ELF-1 (cell line): ENCODE measurements around the gene PNMT.
"Not testable (repeated sequence)": the region's sequence is repeated elsewhere in the genome, so short reads cannot be mapped to it uniquely, and the experiment has no call there.

Experiments
- DNase-seq: peaks from one replicate; pipeline ENCODE4 v3.0.0-alpha.2; 2016; ENCODE audit warnings: low read depth, low spot score

Gene PNMT

DNA sequence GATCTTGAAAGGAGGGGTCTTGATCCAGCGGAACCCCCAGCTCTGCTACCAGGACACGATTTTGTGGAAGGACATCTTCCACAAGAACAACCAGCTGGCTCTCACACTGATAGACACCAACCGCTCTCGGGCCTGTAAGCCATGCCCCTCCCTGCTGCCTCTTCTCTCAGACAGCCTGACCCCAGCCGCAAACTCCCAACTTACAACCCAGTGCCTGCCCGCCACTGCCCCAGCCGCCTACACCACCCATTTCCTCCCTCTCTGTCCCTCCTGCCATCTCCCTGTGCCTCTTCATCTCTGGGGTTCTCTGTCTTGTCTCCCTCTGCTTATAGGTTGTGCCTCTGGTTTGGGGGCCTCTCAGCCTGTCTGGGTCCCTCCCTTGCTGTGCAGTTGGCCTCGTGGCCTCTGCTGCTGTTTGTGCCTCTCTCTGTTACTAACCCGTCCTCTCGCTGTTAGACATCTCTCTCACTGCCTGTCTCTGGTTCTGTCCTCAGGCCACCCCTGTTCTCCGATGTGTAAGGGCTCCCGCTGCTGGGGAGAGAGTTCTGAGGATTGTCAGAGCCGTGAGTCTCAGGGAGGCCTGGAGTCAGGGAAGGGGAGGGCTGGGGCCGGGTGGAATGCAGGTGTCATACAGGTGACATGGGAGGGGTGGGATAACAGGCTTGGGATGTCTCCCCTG is 41.2 kb downstream of the PNMT start:
- DNase-seq = no peak

DNA sequence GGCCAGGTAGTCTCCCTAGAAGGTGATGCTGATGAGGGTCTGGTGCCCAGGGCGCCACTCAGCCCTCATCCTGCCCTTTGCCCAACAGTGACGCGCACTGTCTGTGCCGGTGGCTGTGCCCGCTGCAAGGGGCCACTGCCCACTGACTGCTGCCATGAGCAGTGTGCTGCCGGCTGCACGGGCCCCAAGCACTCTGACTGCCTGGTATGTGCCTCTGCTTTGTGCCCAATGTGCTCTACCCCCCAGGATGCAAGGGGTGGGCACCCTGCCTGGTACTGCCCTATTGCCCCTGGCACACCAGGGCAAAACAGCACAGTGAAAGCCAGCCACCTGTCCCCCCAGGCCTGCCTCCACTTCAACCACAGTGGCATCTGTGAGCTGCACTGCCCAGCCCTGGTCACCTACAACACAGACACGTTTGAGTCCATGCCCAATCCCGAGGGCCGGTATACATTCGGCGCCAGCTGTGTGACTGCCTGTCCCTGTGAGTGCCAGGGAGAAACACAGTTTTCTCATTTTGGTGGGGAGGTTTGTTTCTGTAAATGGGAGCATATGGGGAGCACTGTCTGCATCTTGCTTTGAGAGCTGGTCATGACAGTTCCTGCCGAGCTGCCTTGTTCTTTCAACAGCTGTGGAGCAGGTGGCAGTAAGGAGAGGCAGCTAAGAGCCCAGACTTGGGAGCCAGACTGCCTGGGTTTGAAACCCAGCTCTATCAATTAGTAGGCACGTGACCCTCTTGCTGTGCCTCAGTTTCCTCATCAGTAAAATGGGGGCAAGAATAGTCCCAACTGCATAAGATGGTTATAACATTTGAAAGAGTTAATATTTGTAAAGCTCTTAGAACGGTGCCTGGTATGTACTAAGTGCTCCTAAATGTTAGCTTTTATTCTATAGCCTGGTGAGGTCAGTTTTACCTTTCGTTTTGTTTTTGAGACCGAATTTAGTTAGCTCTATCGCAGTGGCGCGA is 42.0 kb downstream of the PNMT start:
- DNase-seq = no peak

DNA sequence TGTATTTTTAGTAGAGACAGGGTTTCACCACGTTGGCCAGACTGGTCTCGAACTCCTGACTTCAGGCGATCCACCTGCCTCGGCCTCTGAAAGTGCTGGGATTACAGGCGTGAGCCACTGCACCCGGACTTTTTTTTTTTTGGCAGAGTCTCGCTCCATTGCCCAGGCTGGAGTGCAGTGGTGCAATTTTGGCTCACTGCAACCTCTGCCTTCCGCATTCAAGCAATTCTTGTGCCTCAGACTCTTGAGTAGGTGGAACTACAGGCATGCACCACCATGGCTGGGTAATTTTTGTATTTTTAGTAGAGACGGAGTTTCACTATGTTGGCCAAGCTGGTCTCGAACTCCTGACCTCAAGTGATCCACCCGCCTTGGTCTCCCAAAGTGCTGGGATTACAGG is 42.8 kb downstream of the PNMT start:
- not testable (repeated sequence) for DNase-seq

DNA sequence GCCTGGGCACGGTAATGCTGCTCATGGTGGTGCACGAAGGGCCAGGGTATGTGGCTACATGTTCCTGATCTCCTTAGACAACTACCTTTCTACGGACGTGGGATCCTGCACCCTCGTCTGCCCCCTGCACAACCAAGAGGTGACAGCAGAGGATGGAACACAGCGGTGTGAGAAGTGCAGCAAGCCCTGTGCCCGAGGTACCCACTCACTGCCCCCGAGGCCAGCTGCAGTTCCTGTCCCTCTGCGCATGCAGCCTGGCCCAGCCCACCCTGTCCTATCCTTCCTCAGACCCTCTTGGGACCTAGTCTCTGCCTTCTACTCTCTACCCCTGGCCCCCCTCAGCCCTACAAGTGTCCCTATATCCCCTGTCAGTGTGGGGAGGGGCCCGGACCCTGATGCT is 43.6 kb downstream of the PNMT start:
- DNase-seq = no peak

DNA sequence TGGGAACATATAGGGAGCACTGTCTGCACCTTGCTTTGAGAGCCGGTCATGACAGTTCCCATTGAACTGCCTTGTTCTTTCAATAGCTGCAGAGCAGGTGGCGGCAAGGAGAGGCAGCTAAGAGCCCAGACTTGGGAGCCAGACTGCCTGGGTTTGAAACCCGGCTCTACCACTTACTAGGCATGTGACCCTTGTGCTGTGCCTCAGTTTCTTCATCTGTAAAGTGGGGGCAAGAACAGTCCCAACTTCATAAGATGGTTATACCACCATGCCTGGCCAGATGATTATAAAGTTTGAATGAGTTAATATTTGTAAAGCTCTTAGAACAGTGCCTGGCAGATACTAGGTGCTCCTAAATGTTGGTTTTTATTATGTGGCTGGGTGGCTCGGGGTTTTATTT is 46.0 kb downstream of the PNMT start:
- DNase-seq = no peak

DNA sequence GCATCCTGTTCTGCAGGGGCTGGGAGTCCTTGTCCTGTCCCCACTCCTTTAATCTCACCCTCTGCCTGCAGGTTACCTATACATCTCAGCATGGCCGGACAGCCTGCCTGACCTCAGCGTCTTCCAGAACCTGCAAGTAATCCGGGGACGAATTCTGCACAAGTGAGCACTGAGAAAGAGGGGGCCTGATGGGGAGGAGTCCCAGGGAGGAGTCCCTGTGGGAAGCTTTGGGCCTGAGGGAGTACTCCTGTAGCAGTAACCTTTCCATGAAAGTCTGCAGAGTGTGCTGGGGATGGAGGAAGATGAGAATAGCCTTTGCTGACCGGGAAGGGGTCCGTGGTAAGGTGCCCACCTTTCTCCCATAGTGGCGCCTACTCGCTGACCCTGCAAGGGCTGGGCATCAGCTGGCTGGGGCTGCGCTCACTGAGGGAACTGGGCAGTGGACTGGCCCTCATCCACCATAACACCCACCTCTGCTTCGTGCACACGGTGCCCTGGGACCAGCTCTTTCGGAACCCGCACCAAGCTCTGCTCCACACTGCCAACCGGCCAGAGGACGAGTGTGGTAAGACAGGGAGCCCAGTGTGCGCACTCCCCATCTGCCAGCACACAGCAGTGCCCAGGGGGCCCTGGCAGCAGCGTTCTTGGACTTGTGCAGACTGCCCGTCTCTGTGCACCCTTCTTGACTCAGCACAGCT is 47.3 kb downstream of the PNMT start:
- no peak for DNase-seq

DNA sequence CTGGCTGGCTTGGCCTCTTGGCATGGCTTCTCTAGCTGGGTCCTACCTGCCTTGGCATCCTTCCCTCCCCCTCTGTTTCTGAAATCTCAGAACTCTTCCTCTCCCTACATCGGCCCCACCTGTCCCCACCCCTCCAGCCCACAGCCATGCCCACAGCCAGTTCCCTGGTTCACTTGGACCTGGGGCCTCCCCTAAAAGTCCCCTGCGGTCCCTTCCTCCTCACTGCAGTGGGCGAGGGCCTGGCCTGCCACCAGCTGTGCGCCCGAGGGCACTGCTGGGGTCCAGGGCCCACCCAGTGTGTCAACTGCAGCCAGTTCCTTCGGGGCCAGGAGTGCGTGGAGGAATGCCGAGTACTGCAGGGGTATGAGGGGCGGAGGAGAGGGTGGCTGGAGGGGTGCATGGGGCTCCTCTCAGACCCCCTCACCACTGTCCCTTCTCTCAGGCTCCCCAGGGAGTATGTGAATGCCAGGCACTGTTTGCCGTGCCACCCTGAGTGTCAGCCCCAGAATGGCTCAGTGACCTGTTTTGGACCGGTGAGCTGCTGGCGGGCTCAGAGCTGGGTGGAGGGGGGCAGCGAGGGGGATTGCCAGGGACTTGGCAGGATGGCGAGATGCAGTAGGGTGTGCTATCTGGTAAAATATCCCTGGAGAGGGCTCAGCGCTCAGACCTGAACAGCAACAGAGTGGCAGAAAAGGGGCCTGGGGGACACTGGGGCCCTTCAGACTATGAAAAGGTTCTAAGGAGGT is 48.0 kb downstream of the PNMT start:
- no peak for DNase-seq

DNA sequence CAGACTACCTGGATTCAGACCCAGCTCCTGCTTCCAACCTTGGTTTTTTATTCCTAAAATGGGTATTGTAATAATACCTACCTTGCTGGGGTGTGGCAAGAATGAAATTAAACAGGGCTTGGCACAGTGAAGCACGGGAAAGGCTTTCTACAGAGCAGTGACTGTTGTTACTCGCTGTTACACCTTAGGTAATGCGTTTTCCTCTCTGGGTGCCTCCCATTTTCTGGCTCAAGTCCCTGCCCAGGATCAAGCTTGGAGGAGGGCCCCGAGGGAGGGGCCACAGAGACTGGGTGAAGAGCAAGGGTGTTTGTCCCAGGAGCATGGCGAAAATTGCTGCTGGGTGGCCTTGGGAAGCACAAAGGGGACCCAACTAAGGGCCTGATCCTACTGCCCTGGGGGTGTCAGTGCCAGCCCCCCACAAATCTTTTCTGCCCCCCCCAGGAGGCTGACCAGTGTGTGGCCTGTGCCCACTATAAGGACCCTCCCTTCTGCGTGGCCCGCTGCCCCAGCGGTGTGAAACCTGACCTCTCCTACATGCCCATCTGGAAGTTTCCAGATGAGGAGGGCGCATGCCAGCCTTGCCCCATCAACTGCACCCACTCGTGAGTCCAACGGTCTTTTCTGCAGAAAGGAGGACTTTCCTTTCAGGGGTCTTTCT is 48.8 kb downstream of the PNMT start:
- no peak for DNase-seq

DNA sequence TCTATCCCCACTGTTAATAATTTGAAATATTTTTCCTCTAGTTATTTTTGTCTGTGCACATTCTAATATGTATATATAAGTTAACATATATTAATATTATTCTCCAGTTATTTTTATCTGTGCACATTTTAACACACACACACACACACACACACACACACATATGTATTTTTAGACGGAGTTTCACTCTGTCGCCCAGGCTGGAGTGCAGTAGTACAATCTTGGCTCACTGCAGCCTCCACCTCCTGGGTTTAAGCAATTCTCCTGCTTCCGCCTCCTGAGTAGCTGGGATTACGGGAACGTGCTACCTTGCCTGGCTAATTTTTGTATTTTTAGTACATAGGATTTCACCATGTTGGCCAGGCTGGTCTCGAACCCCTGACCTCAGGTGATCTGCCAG is 49.4 kb downstream of the PNMT start:
- DNase-seq = no peak

DNA sequence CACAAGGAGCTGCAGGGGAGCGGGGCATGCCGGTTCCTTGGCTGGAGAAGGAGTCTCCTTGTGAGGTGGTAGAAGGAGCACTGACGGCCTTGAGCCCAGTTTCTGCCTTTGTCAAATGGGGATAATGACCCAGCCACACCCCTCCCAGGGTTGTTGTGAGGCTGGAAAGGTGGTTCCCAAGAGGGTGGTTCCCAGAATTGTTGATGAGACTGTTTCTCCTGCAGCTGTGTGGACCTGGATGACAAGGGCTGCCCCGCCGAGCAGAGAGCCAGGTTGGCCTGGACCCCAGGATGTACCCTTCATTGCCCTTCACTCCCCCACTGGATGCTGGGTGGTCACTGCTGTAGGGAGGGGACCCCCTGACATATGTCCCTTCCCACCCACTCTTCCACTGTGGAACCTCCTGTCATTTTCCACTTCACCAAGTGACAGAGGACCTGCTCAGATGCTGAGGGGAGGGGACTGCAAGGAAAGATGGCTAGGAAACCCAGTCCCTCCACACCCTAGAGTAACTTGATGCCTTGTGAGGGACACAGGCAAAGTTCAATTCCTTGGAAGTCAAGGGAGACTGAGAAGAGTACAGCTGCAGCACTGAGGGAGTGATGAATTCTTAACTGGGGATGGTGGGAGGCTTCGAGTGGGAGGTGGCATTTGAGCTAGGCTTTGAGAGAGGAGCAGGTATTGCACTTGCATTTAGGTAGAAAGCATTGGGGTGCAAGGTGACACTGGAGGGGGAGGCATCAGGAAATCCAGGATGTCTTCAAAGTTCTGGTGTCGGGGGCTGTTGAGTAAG is 51.5 kb downstream of the PNMT start:
- DNase-seq = no peak
